Osteocyte (in vitro differentiated cells): Measurements from ENCODE around the gene MRPL51. TPM values are rescaled to one million over a fixed set of nuclear protein-coding genes. Genes with fewer than 3 reads are reported as not detected.
A peak's percentile ranks its signal among the peaks of the same experiment; 100 is the strongest.
"Not testable (repeated sequence)": the region's sequence is repeated elsewhere in the genome, so short reads cannot be mapped to it uniquely, and the experiment has no call there.

ENCODE experiments used
- DNase-seq: peaks from one replicate; pipeline ENCODE4 v3.0.0; 2021; ENCODE audit warnings: mixed read lengths; ENCODE audit not compliant: unreplicated experiment; ENCODE audit errors: extremely low spot score
- H3K27ac Mint-ChIP-seq: one replicate; pipeline ENCODE4 v1.8.0; 2021; ENCODE audit warnings: mild to moderate bottlenecking, mixed read lengths; ENCODE audit not compliant: unreplicated experiment
- H3K27me3 Mint-ChIP-seq: one replicate; pipeline ENCODE4 v1.8.0; 2021; ENCODE audit warnings: mixed read lengths; ENCODE audit not compliant: unreplicated experiment
- H3K36me3 Mint-ChIP-seq: one replicate; pipeline ENCODE4 v1.8.0; 2021; ENCODE audit warnings: mixed read lengths; ENCODE audit not compliant: unreplicated experiment
- H3K4me1 Mint-ChIP-seq: one replicate; pipeline ENCODE4 v1.8.0; 2021; ENCODE audit warnings: mixed read lengths; ENCODE audit not compliant: unreplicated experiment
- H3K4me3 Mint-ChIP-seq: one replicate; pipeline ENCODE4 v1.8.0; 2021; ENCODE audit warnings: mild to moderate bottlenecking, moderate library complexity, mixed read lengths; ENCODE audit not compliant: unreplicated experiment
- H3K9me3 Mint-ChIP-seq: one replicate; pipeline ENCODE4 v1.8.0; 2021; ENCODE audit warnings: mixed read lengths; ENCODE audit not compliant: unreplicated experiment
- CTCF ChIP-seq: fragments of 200-600 bp; sonication (generic); IDR thresholded peaks from 2 replicates; pipeline ENCODE4 v1.5.0; 2021; ENCODE audit warnings: antibody characterized with exemption, mild to moderate bottlenecking, moderate library complexity
- total RNA-seq: library from RNA; stranded (reverse); gene quantifications from 2 replicates; pipeline ENCODE4 v1.2.1, GENCODE V29; 2021

Gene MRPL51
- total RNA-seq, 1 donor from 2014 or later = 172 TPM

- no peak overlapping the region for H3K4me3 Mint-ChIP-seq
- DNase-seq = no peak
- H3K4me1 Mint-ChIP-seq = peaks cover 50% of the 10 kb centered on the region
- H3K9me3 Mint-ChIP-seq = no peaks in the 10 kb centered on the region
- H3K27ac Mint-ChIP-seq = no peak overlapping the region
- no peaks in the 10 kb centered on the region for H3K36me3 Mint-ChIP-seq
- no peaks in the 10 kb centered on the region for H3K27me3 Mint-ChIP-seq
- TF ChIP-seq CTCF = no peak
These were observed 21.1 kb downstream of the MRPL51 start for GRCh38 chr12:6471989-6472360.

- Mint-ChIP-seq H3K4me3 (peak within 1 kb of the TSS; percentile 83), H3K4me1 (peaks cover 36% of the 10 kb centered on the region), H3K27ac (peak within 1 kb of the TSS; percentile 94), H3K9me3 (no peaks in the 10 kb centered on the region), H3K27me3 (no peaks in the 10 kb centered on the region), H3K36me3 (no peaks in the 10 kb centered on the region)
- DNase-seq = peak; percentile 98
- TF ChIP-seq CTCF = peak; percentile 12
These were observed 22.5 kb downstream of the MRPL51 start, which contains the start of gene VAMP1 for GRCh38 chr12:6470375-6471163. VAMP1 (minus strand) TSS chr12:6470677; CDS start chr12:6470531, 146 bp downstream.

- H3K9me3 Mint-ChIP-seq = no peaks in the 10 kb centered on the region
- H3K4me1 Mint-ChIP-seq = peaks cover 31% of the 10 kb centered on the region
- no peak for TF ChIP-seq CTCF
- DNase-seq = no peak
- peak overlapping the region; percentile 83 for H3K4me3 Mint-ChIP-seq
- no peaks in the 10 kb centered on the region for H3K36me3 Mint-ChIP-seq
- peak overlapping the region; percentile 54 for H3K27ac Mint-ChIP-seq
- no peaks in the 10 kb centered on the region for H3K27me3 Mint-ChIP-seq
These were observed 23.3 kb downstream of the MRPL51 start for GRCh38 chr12:6469609-6470374.

GRCh38 chr12:6469092-6469491 is 24.0 kb downstream of the MRPL51 start:
- H3K4me1 Mint-ChIP-seq = peaks cover 29% of the 10 kb centered on the region
- H3K9me3 Mint-ChIP-seq = no peaks in the 10 kb centered on the region
- TF ChIP-seq CTCF = no peak
- H3K27ac Mint-ChIP-seq = no peak overlapping the region
- H3K36me3 Mint-ChIP-seq = peaks cover 3% of the 10 kb centered on the region
- H3K27me3 Mint-ChIP-seq = no peaks in the 10 kb centered on the region
- DNase-seq = no peak
- H3K4me3 Mint-ChIP-seq = peak overlapping the region; percentile 5

GRCh38 chr12:6468283-6468575 is 24.8 kb downstream of the MRPL51 start:
- no peak for DNase-seq
- TF ChIP-seq CTCF = no peak
- H3K27me3 Mint-ChIP-seq = no peaks in the 10 kb centered on the region
- peaks cover 7% of the 10 kb centered on the region for H3K36me3 Mint-ChIP-seq
- H3K9me3 Mint-ChIP-seq = no peaks in the 10 kb centered on the region
- peaks cover 29% of the 10 kb centered on the region for H3K4me1 Mint-ChIP-seq
- no peak overlapping the region for H3K4me3 Mint-ChIP-seq
- no peak overlapping the region for H3K27ac Mint-ChIP-seq

GRCh38 chr12:6467571-6468282 is 25.3 kb downstream of the MRPL51 start:
- H3K4me1 Mint-ChIP-seq = peaks cover 29% of the 10 kb centered on the region
- not testable (repeated sequence) for DNase-seq, H3K36me3 Mint-ChIP-seq, H3K9me3 Mint-ChIP-seq, H3K4me3 Mint-ChIP-seq, H3K27ac Mint-ChIP-seq, H3K27me3 Mint-ChIP-seq

GRCh38 chr12:6466751-6467150 is 26.3 kb downstream of the MRPL51 start:
- not testable (repeated sequence) for DNase-seq, H3K9me3 Mint-ChIP-seq, H3K27me3 Mint-ChIP-seq, H3K27ac Mint-ChIP-seq, H3K36me3 Mint-ChIP-seq, H3K4me3 Mint-ChIP-seq
- H3K4me1 Mint-ChIP-seq = peaks cover 29% of the 10 kb centered on the region
